A673 (cell line): ENCODE data around the gene PPIL6. TPM values are rescaled to one million over a fixed set of nuclear protein-coding genes. Genes with fewer than 3 reads are reported as not detected.

Experiments used
- BruUV-seq: library from RNA; stranded (reverse); fragments of 400-500 nt; replicated peaks from 2 replicates; lab custom pipeline; 2021; lab: Mats Ljungman, UMichigan
- CTCF ChIA-PET: fragments of 300-600 bp; sonication (Branson Sonifier 250); formaldehyde crosslinking; loops from one replicate; lab custom pipeline; 2022; ENCODE audit warnings: antibody characterized with exemption; lab: Charles Lee
- POLR2A ChIA-PET: fragments of 300-600 bp; sonication (Branson Sonifier 250); formaldehyde crosslinking; loops from one replicate; lab custom pipeline; 2022; ENCODE audit warnings: antibody characterized with exemption; ENCODE audit not compliant: low non-redundant PET; lab: Charles Lee
- DNase-seq: peaks from one replicate; pipeline ENCODE4 v3.0.0-alpha.2; 2015; ENCODE audit warnings: low spot score
- H3K27ac ChIP-seq: fragments of 200-600 bp; sonication (generic); 2 replicates; pipeline ENCODE4 v1.5.1; 2016; ENCODE audit warnings: mixed run types, low read depth, mild to moderate bottlenecking, mixed read lengths, antibody characterized with exemption, low read length; ENCODE audit not compliant: poor library complexity, severe bottlenecking
- H3K27me3 ChIP-seq: fragments of 200-600 bp; sonication (generic); replicated peaks from 2 replicates; pipeline ENCODE4 v1.6.1; 2017; ENCODE audit warnings: mixed run types, low read depth, mild to moderate bottlenecking, mixed read lengths, antibody characterized with exemption, low read length; ENCODE audit not compliant: insufficient read depth, poor library complexity
- H3K36me3 ChIP-seq: fragments of 200-600 bp; sonication (generic); 2 replicates; pipeline ENCODE4 v1.6.1; 2016; ENCODE audit warnings: mixed run types, mild to moderate bottlenecking, mixed read lengths, antibody characterized with exemption, low read length; ENCODE audit not compliant: insufficient read depth, poor library complexity, severe bottlenecking
- H3K4me1 ChIP-seq: fragments of 200-600 bp; sonication (generic); 2 replicates; pipeline ENCODE4 v1.6.1; 2017; ENCODE audit warnings: mixed run types, mild to moderate bottlenecking, mixed read lengths, antibody characterized with exemption, low read length; ENCODE audit not compliant: insufficient read depth, poor library complexity, severe bottlenecking
- H3K4me3 ChIP-seq: fragments of 200-600 bp; sonication (generic); 2 replicates; pipeline ENCODE4 v1.5.1; 2016; ENCODE audit warnings: low read depth, mixed run types, mild to moderate bottlenecking, mixed read lengths, low read length; ENCODE audit not compliant: poor library complexity, severe bottlenecking
- H3K9me3 ChIP-seq: fragments of 200-600 bp; sonication (generic); 2 replicates; pipeline ENCODE4 v1.6.1; 2016; ENCODE audit warnings: mixed run types, low read depth, mild to moderate bottlenecking, mixed read lengths, antibody characterized with exemption, low read length; ENCODE audit not compliant: poor library complexity, severe bottlenecking
- CTCF ChIP-seq: fragments of 300-800, 200-600 bp; sonication (generic); conservative IDR thresholded peaks from 2 replicates; pipeline ENCODE4 v1.5.1; 2017; ENCODE audit warnings: low read depth, mild to moderate bottlenecking, antibody characterized with exemption, low read length, moderate library complexity, mixed read lengths
- EZH2 ChIP-seq: fragments of 200-600 bp; sonication (generic); IDR thresholded peaks from 2 replicates; pipeline ENCODE4 v1.6.1; 2017; ENCODE audit warnings: borderline replicate concordance, low read depth, mild to moderate bottlenecking, mixed read lengths, antibody characterized with exemption, low read length; ENCODE audit not compliant: poor library complexity, severe bottlenecking
- intact Hi-C: fragments of 100-400 bp; cut with micrococcal nuclease; formaldehyde crosslinking; loops from one replicate; pipeline ENCODE4 v1.10.0; 2022; ENCODE audit not compliant: unreplicated experiment
- total RNA-seq: library from RNA; stranded (reverse); gene quantifications from 2 replicates; pipeline ENCODE4 v1.2.3, GENCODE V29; 2021

PPIL6 gene
- total RNA-seq, 1 experiment from 2014 or later: 1.8 TPM

DNA sequence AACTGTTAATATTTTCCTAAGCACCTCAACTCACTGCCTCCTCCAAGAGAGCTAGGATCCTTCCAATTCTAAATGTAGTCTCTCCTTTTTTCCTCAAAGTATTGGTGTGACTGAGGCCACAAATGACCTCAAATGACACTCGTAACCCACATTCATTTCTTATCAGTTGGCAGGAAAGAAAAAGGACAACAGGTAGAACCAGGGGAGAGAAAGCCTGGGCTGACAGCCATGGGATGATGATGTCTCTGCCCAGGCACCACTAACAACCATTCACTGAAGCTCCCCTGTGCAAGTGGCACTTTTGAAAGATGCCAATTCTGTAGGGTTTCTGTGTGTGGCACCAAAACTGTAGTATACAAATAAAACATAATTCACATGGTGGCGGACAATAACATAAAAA, 35.2 kb upstream of the PPIL6 start:
- H3K27ac ChIP-seq: no peak overlapping the region
- intact Hi-C loops: no loop called here
- H3K4me1 ChIP-seq: peaks cover 5% of the 10 kb centered on the region
- POLR2A ChIA-PET: no interaction called here
- H3K36me3 ChIP-seq: peaks cover 63% of the 10 kb centered on the region
- H3K4me3 ChIP-seq: no peak overlapping the region
- H3K27me3 ChIP-seq: no peaks in the 10 kb centered on the region
- no TSS peak for BruUV-seq
- CTCF ChIA-PET: no interaction called here
- DNase-seq: no peak
- no peaks in the 10 kb centered on the region for H3K9me3 ChIP-seq
- TF ChIP-seq CTCF (no peak), EZH2 (no peak)

GRCh38 chr6:109474995-109475394, 34.6 kb upstream of the PPIL6 start:
- TF ChIP-seq CTCF: no peak
- no peak for TF ChIP-seq EZH2
- intact Hi-C loops: no loop called here
- ChIA-PET CTCF (no interaction called here), POLR2A (no interaction called here)
- H3K36me3 ChIP-seq: peaks cover 63% of the 10 kb centered on the region
- no peaks in the 10 kb centered on the region for H3K27me3 ChIP-seq
- DNase-seq: no peak
- peaks cover 5% of the 10 kb centered on the region for H3K4me1 ChIP-seq
- H3K9me3 ChIP-seq: no peaks in the 10 kb centered on the region
- no peak overlapping the region for H3K4me3 ChIP-seq
- no TSS peak for BruUV-seq
- no peak overlapping the region for H3K27ac ChIP-seq

DNA sequence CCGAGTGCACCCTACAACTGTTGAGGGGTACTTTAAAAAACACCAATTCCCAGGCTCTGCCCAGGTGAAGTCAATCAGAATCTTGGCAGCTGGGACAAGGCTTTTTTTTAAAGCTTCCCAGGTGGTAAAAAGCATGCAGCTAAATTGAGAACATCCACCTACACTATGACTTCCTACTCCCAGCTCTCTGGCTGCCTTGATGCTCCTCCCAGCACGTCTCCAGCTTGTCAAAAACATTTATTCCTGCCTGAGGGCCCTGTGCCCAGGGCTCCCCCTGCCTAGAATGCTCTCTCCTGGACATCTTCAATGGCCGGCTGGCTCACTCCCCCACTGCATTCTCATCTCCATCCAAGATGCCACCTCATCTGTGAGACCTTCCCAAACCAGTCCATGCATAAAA, 32.7 kb upstream of the PPIL6 start:
- ChIA-PET CTCF (no interaction called here), POLR2A (no interaction called here)
- TF ChIP-seq CTCF (no peak), EZH2 (no peak)
- Histone ChIP-seq H3K4me1 (no peaks in the 10 kb centered on the region), H3K36me3 (peaks cover 57% of the 10 kb centered on the region), H3K9me3 (no peaks in the 10 kb centered on the region), H3K4me3 (no peak overlapping the region), H3K27ac (no peak overlapping the region), H3K27me3 (no peaks in the 10 kb centered on the region)
- DNase-seq: no peak
- intact Hi-C loops: no loop called here
- BruUV-seq: no TSS peak
